OCI-LY3 (cell line): Measurements from ENCODE around the gene ZNF213.

Experiments
- H2AFZ ChIP-seq: fragments of 200-600, 300-600 bp; shearing (Covaris generic); 2 replicates; pipeline ENCODE4 v1.6.0; 2014; ENCODE audit warnings: antibody characterized with exemption, low read depth, low read length
- H3K27ac ChIP-seq: fragments of 200-600, 300-600 bp; sonication (generic); 2 replicates; pipeline ENCODE4 v1.5.1; 2014; ENCODE audit warnings: mild to moderate bottlenecking, low read length, moderate library complexity, mixed read lengths
- H3K27me3 ChIP-seq: fragments of 200-600, 300-600 bp; sonication (generic); 2 replicates; pipeline ENCODE4 v1.6.1; 2014; ENCODE audit warnings: low read depth, low read length, mixed read lengths
- H3K36me3 ChIP-seq: fragments of 200-600, 300-600 bp; sonication (generic); replicated peaks from 2 replicates; pipeline ENCODE3; 2014; ENCODE audit warnings: low read depth, low read length, mixed read lengths
- H3K4me1 ChIP-seq: fragments of 300-600, 200-600 bp; sonication (generic); 2 replicates; pipeline ENCODE4 v1.6.1; 2014; ENCODE audit warnings: low read length, mixed read lengths
- H3K4me2 ChIP-seq: fragments of 200-600, 300-600 bp; sonication (generic); 2 replicates; pipeline ENCODE4 v1.6.1; 2014; ENCODE audit warnings: low read length, mixed read lengths
- H3K4me3 ChIP-seq: fragments of 300-600, 200-600 bp; sonication (generic); 2 replicates; pipeline ENCODE4 v1.5.1; 2014; ENCODE audit warnings: antibody characterized with exemption, mild to moderate bottlenecking, low read length, moderate library complexity
- H3K79me2 ChIP-seq: fragments of 300-600, 200-600 bp; shearing (Covaris generic); 2 replicates; pipeline ENCODE4 v1.6.1; 2014; ENCODE audit warnings: mild to moderate bottlenecking, low read length, mixed read lengths
- H3K9ac ChIP-seq: fragments of 300-600, 200-600 bp; shearing (Covaris generic); 2 replicates; pipeline ENCODE4 v1.6.0; 2014; ENCODE audit warnings: mild to moderate bottlenecking, low read length, moderate library complexity
- H3K9me3 ChIP-seq: fragments of 200-600, 300-600 bp; shearing (Covaris generic); 2 replicates; pipeline ENCODE4 v1.6.1; 2014; ENCODE audit warnings: low read length, mixed read lengths; ENCODE audit not compliant: insufficient read depth
- H4K20me1 ChIP-seq: fragments of 200-600, 300-600 bp; sonication (generic); 2 replicates; pipeline ENCODE4 v1.6.1; 2016; ENCODE audit warnings: low read length, mixed read lengths; ENCODE audit not compliant: insufficient read depth
- CTCF ChIP-seq: fragments of 200-600, 300-600 bp; sonication (generic); IDR thresholded peaks from 2 replicates; pipeline ENCODE4 v1.5.1; 2014; ENCODE audit warnings: antibody characterized with exemption, low read length, low read depth
- EZH2phosphoT487 ChIP-seq: fragments of 200-600 bp; shearing (Covaris generic); IDR thresholded peaks from 2 replicates; pipeline ENCODE4 v1.6.1; 2018; ENCODE audit warnings: antibody characterized with exemption, mixed run types, low read depth

ZNF213 gene

GRCh38 chr16:3089717-3090592, 44.9 kb upstream of the ZNF213 start:
- Histone ChIP-seq H3K4me1 (no peaks in the 10 kb centered on the region), H3K4me2 (no peak overlapping the region), H3K27me3 (no peaks in the 10 kb centered on the region), H3K36me3 (no peaks in the 10 kb centered on the region), H3K4me3 (no peak overlapping the region), H2AFZ (no peak overlapping the region), H3K27ac (no peak overlapping the region), H4K20me1 (no peaks in the 10 kb centered on the region), H3K9me3 (no peaks in the 10 kb centered on the region), H3K79me2 (no peaks in the 10 kb centered on the region), H3K9ac (no peak overlapping the region)
- no peak for TF ChIP-seq EZH2phosphoT487
- no peak for TF ChIP-seq CTCF

GRCh38 chr16:3091551-3091950, 43.3 kb upstream of the ZNF213 start:
- no peaks in the 10 kb centered on the region for H3K27me3 ChIP-seq
- H2AFZ ChIP-seq, result no peak overlapping the region
- H3K9me3 ChIP-seq, result no peaks in the 10 kb centered on the region
- no peak for TF ChIP-seq CTCF
- H3K4me1 ChIP-seq, result peaks cover 8% of the 10 kb centered on the region
- H3K9ac ChIP-seq, result no peak overlapping the region
- H4K20me1 ChIP-seq, result no peaks in the 10 kb centered on the region
- H3K27ac ChIP-seq, result no peak overlapping the region
- no peaks in the 10 kb centered on the region for H3K79me2 ChIP-seq
- no peaks in the 10 kb centered on the region for H3K36me3 ChIP-seq
- no peak overlapping the region for H3K4me3 ChIP-seq
- no peak overlapping the region for H3K4me2 ChIP-seq

DNA sequence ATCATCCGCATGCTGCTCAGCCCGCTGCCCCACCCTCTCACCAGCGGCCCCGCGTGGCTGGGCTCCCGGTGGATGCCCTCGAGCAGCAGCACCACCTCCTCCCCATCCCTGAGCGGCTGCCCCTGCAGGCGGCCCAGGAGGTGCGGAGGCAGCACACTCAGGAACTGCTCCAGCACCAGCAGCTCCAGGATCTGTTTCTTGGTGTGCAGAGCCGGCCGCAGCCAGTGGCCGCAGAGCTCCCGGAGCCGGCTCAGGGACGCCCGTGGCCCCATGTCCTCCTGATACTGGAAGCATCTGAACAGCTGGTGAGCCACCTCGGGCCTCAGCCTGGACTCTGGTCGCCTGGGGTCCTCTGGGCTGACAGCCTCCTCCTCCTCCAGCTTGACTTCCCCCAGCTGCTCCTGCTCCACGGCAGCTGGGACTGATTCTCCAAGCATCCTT, 42.3 kb upstream of the ZNF213 start:
- no peak overlapping the region for H3K4me2 ChIP-seq

GRCh38 chr16:3094289-3095027, 40.4 kb upstream of the ZNF213 start:
- Histone ChIP-seq H3K4me3 (no peak overlapping the region), H4K20me1 (no peaks in the 10 kb centered on the region), H3K36me3 (no peaks in the 10 kb centered on the region), H3K9ac (no peak overlapping the region), H3K27ac (no peak overlapping the region), H3K4me1 (peaks cover 8% of the 10 kb centered on the region), H3K4me2 (no peak overlapping the region), H3K9me3 (no peaks in the 10 kb centered on the region), H3K27me3 (peaks cover 6% of the 10 kb centered on the region; the same call in 1 of the 2 replicates), H3K79me2 (no peaks in the 10 kb centered on the region), H2AFZ (no peak overlapping the region)
- no peak for TF ChIP-seq EZH2phosphoT487
- peak; percentile 71 for TF ChIP-seq CTCF

More for the DNA sequence above, 42.3 kb upstream of the ZNF213 start:
- no peak for TF ChIP-seq EZH2phosphoT487
- no peak overlapping the region for H2AFZ ChIP-seq
- no peaks in the 10 kb centered on the region for H4K20me1 ChIP-seq
- H3K27me3 ChIP-seq, result peaks cover 5% of the 10 kb centered on the region; the same call in 1 of the 2 replicates
- H3K79me2 ChIP-seq, result no peaks in the 10 kb centered on the region
- H3K9ac ChIP-seq, result no peak overlapping the region
- H3K27ac ChIP-seq, result no peak overlapping the region
- no peaks in the 10 kb centered on the region for H3K9me3 ChIP-seq
- no peaks in the 10 kb centered on the region for H3K36me3 ChIP-seq
- H3K4me1 ChIP-seq, result peaks cover 8% of the 10 kb centered on the region
- H3K4me3 ChIP-seq, result no peak overlapping the region
